DMS153 treated with DMSO at 0.1 percent for 48 hours (cell line): ENCODE results near the gene LLCFC1.

Experiments used
- DNase-seq: peaks from one replicate; lab custom pipeline; 2025; ENCODE audit not compliant: unreplicated experiment; lab: John Stamatoyannopoulos, UW

LLCFC1 gene

GRCh38 chr7:142939226-142939910 lies at the start of gene LLCFC1:
TSS of gene LLCFC1 (plus strand) at chr7:142939484. CDS start at chr7:142939622, 138 bp downstream.
- DNase-seq, result no peak

GRCh38 chr7:142889816-142890215 lies 49.5 kb upstream of the LLCFC1 start:
- no peak for DNase-seq

GRCh38 chr7:142890874-142891485 lies 48.3 kb upstream of the LLCFC1 start:
- no peak for DNase-seq

GRCh38 chr7:142891490-142892082 lies 47.7 kb upstream of the LLCFC1 start:
- no peak for DNase-seq

- no peak for DNase-seq
Observed at GRCh38 chr7:142892951-142893350, 46.3 kb upstream of the LLCFC1 start.

GRCh38 chr7:142894112-142894984 lies 44.9 kb upstream of the LLCFC1 start:
- no peak for DNase-seq

GRCh38 chr7:142894985-142895593 lies 44.2 kb upstream of the LLCFC1 start:
- DNase-seq, result no peak

GRCh38 chr7:142896151-142896550 lies 43.1 kb upstream of the LLCFC1 start:
- DNase-seq, result no peak

- DNase-seq, result no peak
Observed at GRCh38 chr7:142896741-142897379, 42.4 kb upstream of the LLCFC1 start.

GRCh38 chr7:142897691-142898090 lies 41.6 kb upstream of the LLCFC1 start:
- DNase-seq, result no peak

GRCh38 chr7:142898377-142899170 lies 40.7 kb upstream of the LLCFC1 start:
- DNase-seq, result no peak

GRCh38 chr7:142899661-142900060 lies 39.6 kb upstream of the LLCFC1 start:
- no peak for DNase-seq

GRCh38 chr7:142901426-142902259 lies 37.6 kb upstream of the LLCFC1 start:
- DNase-seq, result no peak

- DNase-seq, result no peak
Observed at GRCh38 chr7:142904128-142904527, 35.2 kb upstream of the LLCFC1 start.

GRCh38 chr7:142905759-142906158 lies 33.5 kb upstream of the LLCFC1 start:
- DNase-seq, result no peak

GRCh38 chr7:142906643-142907042 lies 32.6 kb upstream of the LLCFC1 start:
- DNase-seq, result no peak

GRCh38 chr7:142908290-142908689 lies 31.0 kb upstream of the LLCFC1 start:
- DNase-seq, result no peak

GRCh38 chr7:142908921-142909890 lies 30.1 kb upstream of the LLCFC1 start:
- DNase-seq, result no peak
